DMS79 treated with DMSO at 0.1 percent for 48 hours (cell line): ENCODE data around the gene DLG2.

ENCODE experiments used
- DNase-seq: peaks from one replicate; lab custom pipeline; 2025; lab: John Stamatoyannopoulos, UW

DLG2 gene

DNA sequence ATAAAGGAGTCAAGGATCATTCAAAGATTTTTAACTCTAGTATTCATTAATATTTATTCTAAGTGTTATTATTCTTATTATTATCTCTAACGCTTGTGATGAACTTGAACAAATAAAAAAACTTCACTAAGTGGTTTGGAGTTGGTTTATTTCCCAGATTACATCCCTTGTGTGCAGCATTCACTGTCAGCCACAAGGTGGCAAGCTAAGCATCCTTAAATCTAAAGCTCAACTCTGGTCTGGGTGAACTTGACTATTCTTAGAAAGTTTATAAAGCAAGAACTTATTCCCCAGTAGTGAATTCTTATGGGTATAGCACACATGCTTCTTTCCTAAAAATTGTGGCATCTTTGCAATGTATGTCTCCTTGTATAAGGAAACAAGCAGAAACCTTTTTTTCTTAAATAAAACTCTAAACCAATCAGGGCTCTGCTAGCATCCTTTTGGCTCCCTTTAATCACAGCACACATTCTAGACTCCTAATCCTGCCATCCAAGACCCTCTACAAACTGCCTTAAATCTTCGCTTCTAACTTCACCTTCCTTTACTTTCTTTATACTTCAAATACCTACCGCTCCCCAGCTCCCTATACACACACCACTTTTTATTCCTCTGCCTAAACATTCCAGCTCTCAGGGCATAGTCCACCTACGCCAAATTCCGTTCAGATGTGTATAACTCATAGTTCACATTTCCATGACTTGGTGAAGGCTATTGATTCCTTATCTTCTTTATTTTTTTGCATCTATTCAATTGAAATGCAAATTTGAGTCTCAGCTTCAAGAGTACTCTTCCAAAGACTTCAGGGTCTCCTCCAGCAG is 1068.8 kb downstream of the DLG2 start:
- peak; percentile 2 for DNase-seq

DNA sequence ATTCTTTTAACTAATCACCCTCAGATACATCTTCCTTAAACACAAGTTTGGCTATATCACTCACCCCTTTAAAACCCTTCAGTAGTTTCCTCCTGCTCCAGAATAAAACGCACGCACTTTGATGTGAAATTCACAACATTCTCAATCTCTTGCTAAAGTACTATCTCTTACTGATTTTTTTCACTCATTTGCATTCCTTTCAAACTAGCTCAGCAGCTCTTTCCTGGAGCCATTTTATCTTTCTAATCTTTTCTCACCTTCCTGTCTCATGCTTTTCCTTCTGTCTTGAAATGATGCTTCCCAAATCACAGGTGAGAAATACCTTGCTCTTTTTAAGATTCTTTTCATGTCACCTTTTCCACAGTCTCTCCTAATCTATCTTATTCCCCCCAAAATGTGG is 1074.4 kb downstream of the DLG2 start:
- no peak for DNase-seq

DNA sequence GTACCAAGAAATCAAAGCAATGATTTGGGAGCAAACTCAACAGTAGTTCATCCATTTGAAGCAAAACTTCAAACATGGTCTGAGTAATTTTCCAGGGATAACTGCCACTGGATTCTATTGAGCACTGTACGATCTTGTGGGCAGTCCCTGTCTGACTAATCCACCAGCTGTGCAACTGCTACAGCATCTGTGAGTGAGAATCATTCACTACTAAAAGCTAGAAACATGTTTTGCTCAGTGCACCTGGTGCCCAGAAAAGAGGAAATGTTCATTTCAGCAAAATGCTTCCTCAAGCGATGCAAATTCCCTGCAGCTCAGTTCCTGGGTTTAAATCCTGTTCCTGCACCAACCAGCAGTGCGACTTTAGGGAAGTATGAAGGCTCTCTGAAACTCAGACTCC is 1077.9 kb downstream of the DLG2 start:
- no peak for DNase-seq

DNA sequence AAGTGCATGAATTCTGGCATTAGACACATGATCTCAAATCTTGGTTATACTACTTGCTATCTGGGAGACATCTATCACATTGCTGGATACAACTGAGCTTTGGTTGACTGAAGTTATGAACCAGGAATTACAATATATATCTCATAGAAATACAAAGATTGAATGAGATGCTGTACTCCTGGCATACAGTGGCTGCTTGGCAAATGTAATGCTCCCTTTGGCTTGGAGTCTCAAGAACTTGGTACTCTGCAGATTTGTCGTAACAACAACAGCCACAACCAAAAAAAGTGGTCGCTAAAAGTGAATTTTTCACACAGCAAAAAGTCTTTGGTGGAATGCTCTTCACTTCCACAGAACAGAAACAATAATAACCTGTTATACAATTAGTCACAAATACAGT is 1082.6 kb downstream of the DLG2 start:
- DNase-seq: no peak

- DNase-seq: no peak
These were observed 1083.6 kb downstream of the DLG2 start for GRCh38 chr11:84543367-84544159.

DNA sequence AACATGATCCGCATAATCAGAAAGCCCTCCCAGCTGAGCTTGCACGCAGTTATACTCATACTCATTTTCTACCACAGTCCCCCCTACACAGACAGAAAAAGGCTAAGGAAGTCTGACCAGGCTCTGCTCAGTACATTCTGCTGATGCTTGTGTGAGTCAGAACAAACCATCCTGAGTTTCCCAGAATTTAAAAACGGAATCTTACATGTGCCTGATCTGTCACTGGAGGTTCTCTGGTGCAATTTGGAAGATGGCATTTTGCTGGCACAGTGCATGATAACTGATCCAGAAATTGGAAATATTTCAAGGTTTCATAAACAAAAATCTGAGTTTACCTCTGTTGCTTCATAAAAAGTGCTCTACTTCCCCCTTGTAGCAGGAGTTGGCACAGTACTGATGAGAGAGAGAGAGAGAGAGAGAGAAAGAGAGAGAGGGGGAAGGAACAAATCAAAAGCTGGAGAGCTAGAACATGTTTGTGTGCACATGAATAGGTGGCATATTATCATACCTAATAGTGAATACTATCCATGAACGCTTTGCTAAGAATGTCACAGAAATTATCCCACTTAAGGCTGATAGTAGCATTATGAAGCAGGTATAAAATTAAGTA is 1085.3 kb downstream of the DLG2 start:
- no peak for DNase-seq

GRCh38 chr11:84536456-84536855 is 1090.7 kb downstream of the DLG2 start:
- DNase-seq: no peak

DNA sequence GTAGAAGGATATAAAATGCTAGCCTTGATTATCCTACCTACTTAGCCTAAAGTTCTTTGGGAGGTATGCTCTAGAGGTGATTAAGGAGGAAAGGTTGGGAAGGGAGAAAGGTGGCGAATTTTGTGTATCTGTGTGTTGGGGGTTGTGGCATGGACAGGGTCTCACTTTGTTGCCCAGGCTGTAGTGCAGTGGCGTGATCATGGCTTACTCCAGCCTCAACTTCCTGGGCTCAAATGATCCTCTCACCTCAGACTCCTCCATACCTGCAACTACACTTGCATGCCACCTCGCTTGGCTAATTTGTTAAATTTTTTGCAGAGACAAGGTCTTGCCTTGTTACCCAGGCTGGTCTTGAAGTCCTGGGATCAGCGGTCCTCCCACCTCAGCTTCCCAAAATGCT is 1094.8 kb downstream of the DLG2 start:
- DNase-seq: no peak

GRCh38 chr11:84526250-84526649 is 1100.9 kb downstream of the DLG2 start:
- DNase-seq: no peak

DNA sequence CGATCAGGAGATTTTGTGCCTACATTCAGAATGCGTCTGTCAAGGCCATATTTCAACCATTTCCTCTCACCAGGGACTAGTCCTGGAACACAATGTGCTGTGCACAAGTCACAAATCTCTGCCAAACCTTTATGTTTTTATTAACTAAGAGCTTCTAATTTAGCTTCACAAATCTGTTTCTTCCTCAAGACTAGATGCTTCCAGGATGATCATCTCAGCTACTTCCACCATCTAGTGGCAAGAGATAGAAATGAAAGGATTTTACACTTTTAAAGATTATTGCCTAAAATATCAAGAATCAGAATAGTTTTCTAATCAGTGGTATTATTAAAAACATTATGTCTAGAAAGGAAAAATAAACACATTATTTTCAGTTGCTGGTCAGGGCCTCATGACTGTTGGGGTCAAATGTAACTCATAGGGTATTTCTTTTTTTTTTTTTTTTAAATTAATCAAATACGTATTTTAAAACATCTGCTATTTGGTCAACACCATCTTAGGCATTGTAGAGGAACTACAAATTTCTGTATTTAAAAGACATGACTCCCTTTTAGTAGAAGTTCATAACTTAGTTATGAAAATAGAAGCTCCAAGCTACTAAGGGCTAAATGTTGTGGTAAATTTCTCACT is 1102.6 kb downstream of the DLG2 start:
- DNase-seq: no peak

- no peak for DNase-seq
These were observed 1104.8 kb downstream of the DLG2 start for GRCh38 chr11:84522331-84522730.

- DNase-seq: no peak
These were observed 1108.4 kb downstream of the DLG2 start for GRCh38 chr11:84518631-84519183.

DNA sequence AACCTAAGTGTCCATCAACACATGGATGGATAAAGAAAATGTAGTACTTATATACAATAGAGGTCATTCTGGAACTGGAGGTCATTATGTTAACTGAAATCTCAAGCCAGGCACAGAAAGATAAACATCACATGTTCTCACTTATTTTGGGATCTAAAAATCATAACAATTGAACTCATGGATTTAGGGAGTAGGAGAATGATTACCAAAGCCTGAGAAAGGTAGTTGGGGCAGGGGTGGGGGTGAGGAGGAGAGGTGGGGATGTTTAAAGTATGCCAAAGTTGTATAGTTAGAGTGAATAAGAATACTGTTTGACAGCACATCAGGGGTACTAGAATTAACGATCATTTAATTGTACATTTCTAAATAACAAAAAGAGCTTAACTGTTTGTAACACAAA is 1112.7 kb downstream of the DLG2 start:
- no peak for DNase-seq

- DNase-seq: no peak
These were observed 1123.6 kb downstream of the DLG2 start for GRCh38 chr11:84503503-84503902.

DNA sequence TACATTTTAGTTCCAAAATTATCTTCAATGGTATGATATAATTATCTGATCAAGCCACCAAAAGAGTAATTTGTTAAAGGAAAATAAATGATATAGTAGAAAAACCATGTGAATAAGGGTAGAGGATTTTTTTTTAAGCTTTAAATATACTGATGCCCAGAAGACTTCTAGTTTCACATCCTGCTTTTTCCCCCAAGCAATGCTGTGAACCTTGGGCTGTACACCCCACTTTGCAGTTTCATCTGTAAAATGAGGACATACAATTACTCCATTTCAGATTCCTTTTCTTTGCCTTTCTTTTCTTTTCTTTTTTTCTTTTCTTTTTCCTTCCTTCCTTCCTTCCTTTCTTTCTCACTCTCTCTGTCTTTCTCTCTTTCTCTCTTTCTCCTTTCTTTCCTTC is 1125.4 kb downstream of the DLG2 start:
- DNase-seq: no peak

GRCh38 chr11:84497981-84498411 is 1129.1 kb downstream of the DLG2 start:
- no peak for DNase-seq

- no peak for DNase-seq
These were observed 1130.0 kb downstream of the DLG2 start for GRCh38 chr11:84497181-84497580.

DNA sequence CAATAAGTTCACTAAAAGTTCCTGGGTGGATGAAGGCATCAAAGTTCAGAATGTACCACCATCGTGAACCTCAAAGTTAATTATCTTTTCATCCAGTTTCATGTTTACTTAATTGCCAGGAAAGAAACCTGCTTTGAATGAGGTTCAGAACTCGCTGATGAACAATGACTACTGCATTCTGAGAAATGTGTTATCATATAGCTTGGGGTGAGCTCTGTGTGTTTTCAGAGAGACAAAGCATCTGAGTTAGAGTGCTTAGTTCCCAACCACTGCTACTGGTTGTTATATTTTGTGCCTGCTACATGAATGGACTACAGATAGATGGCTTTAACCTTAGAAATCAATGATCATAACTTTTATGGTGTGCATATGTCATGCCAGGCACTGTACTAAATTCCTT is 1131.0 kb downstream of the DLG2 start:
- DNase-seq: no peak

- no peak for DNase-seq
These were observed 1147.0 kb downstream of the DLG2 start for GRCh38 chr11:84480131-84480530.

DNA sequence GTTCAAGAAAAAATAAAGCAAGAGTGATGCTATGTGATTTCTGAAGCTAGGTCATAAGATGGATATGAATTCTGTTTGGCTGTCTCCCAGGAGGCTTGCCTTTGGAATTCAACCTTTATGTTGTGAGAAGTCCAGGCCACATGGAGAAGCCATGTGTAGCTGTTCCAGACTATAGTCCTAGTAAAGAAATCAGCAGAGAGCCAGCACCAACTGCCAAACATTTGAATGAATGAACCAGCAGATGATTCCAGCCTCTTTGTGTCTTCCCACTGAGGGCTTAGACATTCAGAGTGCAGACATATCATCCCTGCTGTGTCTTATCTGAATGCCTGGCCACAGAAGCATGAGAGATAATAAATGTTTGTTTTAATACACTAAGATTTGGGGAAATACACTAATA is 1150.6 kb downstream of the DLG2 start:
- no peak for DNase-seq

GRCh38 chr11:84471501-84471900 is 1155.6 kb downstream of the DLG2 start:
- no peak for DNase-seq

- DNase-seq: no peak
These were observed 1158.9 kb downstream of the DLG2 start for GRCh38 chr11:84468235-84468634.
